ENCODE data around the gene ADGRL2. TPM values are rescaled to one million over a fixed set of nuclear protein-coding genes. Genes with fewer than 3 reads are reported as not detected.

Gene ADGRL2
- total RNA-seq, 4 donors from 2014 or later, result 72.4 to 89.7 (median 78.8) TPM

GRCh38 chr1:81920245-81920740 is 119.6 kb downstream of the ADGRL2 start:
- Histone ChIP-seq H3K27me3 (no peaks in the 10 kb centered on the region), H3K36me3 (no peaks in the 10 kb centered on the region), H3K4me1 (peaks cover 15 to 37% (median 29%) of the 10 kb centered on the region in 4 donors), H3K4me3 (peak overlapping the region in 2 of 4 donors; percentile 5 to 17), H3K27ac (replicated peaks in 1 of 4) (peak overlapping the region in 1 of 4 donors; percentile 3), H3K9me3 (no peaks in the 10 kb centered on the region)
- intact Hi-C loops (cut with DNase I), result loop anchor here (10.0 kb wide), 1 partner anchor 85 kb away; no protein-coding TSS in a partner anchor
- DNase-seq (ENCODE audit: extremely low spot score), result no peak
- TF ChIP-seq CTCF (IDR thresholded peaks at IDR 0.05) (no peak), EP300 (IDR thresholded peaks at IDR 0.05) (no peak), POLR2A (IDR thresholded peaks at IDR 0.05; ENCODE audit: low read depth) (no peak), POLR2AphosphoS5 (IDR thresholded peaks at IDR 0.05) (no peak)
- WGBS, result 46% methylated on average over 6 of the region's 6 CpGs

GRCh38 chr1:81920886-81921285 is 120.2 kb downstream of the ADGRL2 start:
- no peaks in the 10 kb centered on the region for H3K27me3 ChIP-seq
- peaks cover 16 to 37% (median 30%) of the 10 kb centered on the region in 4 donors for H3K4me1 ChIP-seq
- 58% methylated on average over 2 of the region's 2 CpGs for WGBS
- intact Hi-C loops (cut with DNase I), result loop anchor here (10.0 kb wide), 1 partner anchor 86 kb away; no protein-coding TSS in a partner anchor
- H3K9me3 ChIP-seq, result no peaks in the 10 kb centered on the region
- no peaks in the 10 kb centered on the region for H3K36me3 ChIP-seq
- H3K4me3 ChIP-seq, result no peak overlapping the region
- TF ChIP-seq CTCF (IDR thresholded peaks at IDR 0.05), result no peak
- TF ChIP-seq EP300 (IDR thresholded peaks at IDR 0.05), result no peak
- TF ChIP-seq POLR2A (IDR thresholded peaks at IDR 0.05; ENCODE audit: low read depth), result no peak
- no peak for TF ChIP-seq POLR2AphosphoS5 (IDR thresholded peaks at IDR 0.05)
- H3K27ac ChIP-seq (replicated peaks in 1 of 4), result peak overlapping the region in 1 of 4 donors; percentile 3
- DNase-seq (ENCODE audit: extremely low spot score), result no peak

- no peak for DNase-seq (ENCODE audit: extremely low spot score)
- Histone ChIP-seq H3K4me1 (peaks cover 21 to 33% (median 30%) of the 10 kb centered on the region in 4 donors), H3K27ac (replicated peaks in 1 of 4) (no peak overlapping the region), H3K4me3 (no peak overlapping the region), H3K9me3 (no peaks in the 10 kb centered on the region), H3K27me3 (no peaks in the 10 kb centered on the region), H3K36me3 (no peaks in the 10 kb centered on the region)
- 63% methylated on average over 4 of the region's 4 CpGs for WGBS
- intact Hi-C loops (cut with DNase I), result loop anchor here (10.0 kb wide), 1 partner anchor 87 kb away; no protein-coding TSS in a partner anchor
- TF ChIP-seq POLR2A (IDR thresholded peaks at IDR 0.05; ENCODE audit: low read depth) (no peak), CTCF (IDR thresholded peaks at IDR 0.05) (no peak), EP300 (IDR thresholded peaks at IDR 0.05) (no peak), POLR2AphosphoS5 (IDR thresholded peaks at IDR 0.05) (no peak)
Observed at GRCh38 chr1:81921344-81921743, 120.6 kb downstream of the ADGRL2 start.

GRCh38 chr1:81921851-81922462 is 121.2 kb downstream of the ADGRL2 start:
- no peaks in the 10 kb centered on the region for H3K36me3 ChIP-seq
- WGBS, result 61% methylated on average over 5 of the region's 5 CpGs
- no peak for DNase-seq (ENCODE audit: extremely low spot score)
- no peak overlapping the region for H3K4me3 ChIP-seq
- H3K27ac ChIP-seq (replicated peaks in 1 of 4), result no peak overlapping the region
- intact Hi-C loops (cut with DNase I), result loop anchor here (10.0 kb wide), 1 partner anchor 87 kb away; no protein-coding TSS in a partner anchor
- TF ChIP-seq POLR2A (IDR thresholded peaks at IDR 0.05; ENCODE audit: low read depth) (no peak), EP300 (IDR thresholded peaks at IDR 0.05) (no peak), POLR2AphosphoS5 (IDR thresholded peaks at IDR 0.05) (no peak), CTCF (IDR thresholded peaks at IDR 0.05) (no peak)
- no peaks in the 10 kb centered on the region for H3K9me3 ChIP-seq
- H3K4me1 ChIP-seq, result peaks cover 26 to 37% (median 32%) of the 10 kb centered on the region in 4 donors
- H3K27me3 ChIP-seq, result no peaks in the 10 kb centered on the region

Data from esophagus muscularis mucosa (tissue), 4 donors.